ENCODE results near the gene DDX59. TPM values are rescaled to one million over a fixed set of nuclear protein-coding genes. Genes with fewer than 3 reads are reported as not detected.
"Not testable (repeated sequence)": the region's sequence is repeated elsewhere in the genome, so short reads cannot be mapped to it uniquely, and the experiment has no call there.

DDX59 gene
- total RNA-seq, 1 donor from 2014 or later, result 23.9 TPM

- no peak for DNase-seq (ENCODE audit: extremely low spot score, unreplicated experiment)
- Mint-ChIP-seq H3K27ac (ENCODE audit: unreplicated experiment) (no peak overlapping the region), H3K36me3 (ENCODE audit: unreplicated experiment) (no peaks in the 10 kb centered on the region), H3K9me3 (ENCODE audit: unreplicated experiment) (no peaks in the 10 kb centered on the region), H3K4me3 (ENCODE audit: unreplicated experiment) (no peak overlapping the region), H3K4me1 (ENCODE audit: unreplicated experiment) (no peaks in the 10 kb centered on the region), H3K27me3 (ENCODE audit: unreplicated experiment) (no peaks in the 10 kb centered on the region)
- no peak for TF ChIP-seq CTCF (IDR thresholded peaks at IDR 0.05)
Measured at GRCh38 chr1:200634261-200635122, 35.2 kb downstream of the DDX59 start.

DNA sequence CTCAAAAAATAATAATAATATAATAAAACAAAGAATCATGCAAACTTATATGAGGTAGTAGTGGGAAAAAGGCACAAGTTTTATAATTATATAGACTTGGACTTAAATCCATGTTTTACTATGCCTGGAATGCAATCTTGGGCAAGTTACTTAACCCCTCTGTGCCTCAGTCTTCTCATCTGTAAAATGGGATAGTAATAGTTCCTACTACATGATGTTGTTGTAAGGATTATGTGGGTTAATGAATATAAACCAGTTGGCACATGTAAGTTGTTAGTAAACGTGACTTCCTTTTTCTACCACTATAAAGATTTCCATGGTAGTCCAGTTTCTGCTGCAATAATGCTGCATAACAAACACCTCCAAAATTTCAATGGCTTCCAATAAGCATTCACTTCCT is 38.3 kb downstream of the DDX59 start:
- Mint-ChIP-seq H3K4me3 (ENCODE audit: unreplicated experiment) (no peak overlapping the region), H3K27me3 (ENCODE audit: unreplicated experiment) (no peaks in the 10 kb centered on the region), H3K36me3 (ENCODE audit: unreplicated experiment) (no peaks in the 10 kb centered on the region), H3K9me3 (ENCODE audit: unreplicated experiment) (no peaks in the 10 kb centered on the region), H3K4me1 (ENCODE audit: unreplicated experiment) (no peaks in the 10 kb centered on the region), H3K27ac (ENCODE audit: unreplicated experiment) (no peak overlapping the region)
- no peak for DNase-seq (ENCODE audit: extremely low spot score, unreplicated experiment)
- TF ChIP-seq CTCF (IDR thresholded peaks at IDR 0.05), result no peak

GRCh38 chr1:200630515-200630899 is 39.2 kb downstream of the DDX59 start:
- H3K27me3 Mint-ChIP-seq (ENCODE audit: unreplicated experiment); H3K36me3 Mint-ChIP-seq (ENCODE audit: unreplicated experiment); H3K4me3 Mint-ChIP-seq (ENCODE audit: unreplicated experiment); H3K27ac Mint-ChIP-seq (ENCODE audit: unreplicated experiment); H3K9me3 Mint-ChIP-seq (ENCODE audit: unreplicated experiment); H3K4me1 Mint-ChIP-seq (ENCODE audit: unreplicated experiment); DNase-seq (ENCODE audit: extremely low spot score, unreplicated experiment): not testable (repeated sequence)

- no peak overlapping the region for H3K27ac Mint-ChIP-seq (ENCODE audit: unreplicated experiment)
- peaks cover 9% of the 10 kb centered on the region for H3K4me1 Mint-ChIP-seq (ENCODE audit: unreplicated experiment)
- no peak for DNase-seq (ENCODE audit: extremely low spot score, unreplicated experiment)
- TF ChIP-seq CTCF (IDR thresholded peaks at IDR 0.05), result no peak
- no peak overlapping the region for H3K4me3 Mint-ChIP-seq (ENCODE audit: unreplicated experiment)
- H3K36me3 Mint-ChIP-seq (ENCODE audit: unreplicated experiment), result no peaks in the 10 kb centered on the region
- H3K27me3 Mint-ChIP-seq (ENCODE audit: unreplicated experiment), result no peaks in the 10 kb centered on the region
- H3K9me3 Mint-ChIP-seq (ENCODE audit: unreplicated experiment), result no peaks in the 10 kb centered on the region
Measured at GRCh38 chr1:200629876-200630514, 39.7 kb downstream of the DDX59 start.

DNA sequence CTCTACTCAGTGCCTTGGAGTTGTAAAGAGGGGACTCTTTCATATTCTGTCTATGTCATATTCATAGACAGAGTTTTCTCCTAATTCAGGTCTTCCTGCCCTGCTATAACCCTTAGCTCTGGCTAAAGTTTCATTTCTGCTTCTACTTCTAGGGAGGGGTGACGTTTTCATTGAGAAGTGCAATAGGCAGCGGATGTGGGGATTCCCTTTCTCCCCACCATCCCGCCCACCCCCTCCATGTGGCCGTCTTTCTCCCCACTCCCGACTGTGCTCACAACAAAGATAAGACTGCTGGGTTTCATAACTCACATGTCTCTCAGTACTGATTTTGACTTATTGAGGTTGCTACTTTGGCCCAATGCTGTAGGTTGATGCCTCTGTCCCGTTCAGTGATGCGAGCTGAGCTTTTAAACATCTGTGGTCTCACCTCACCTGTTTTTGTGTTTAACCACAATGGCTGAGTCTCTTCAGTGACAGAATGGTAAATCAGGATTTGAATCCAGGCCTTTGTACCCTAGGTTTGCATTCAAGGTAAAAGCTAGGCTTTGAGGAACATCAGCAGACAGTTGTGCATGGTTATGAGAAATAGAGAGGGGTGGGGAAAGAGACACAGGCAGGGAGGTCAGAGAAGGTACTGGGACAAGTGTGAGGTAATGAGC is 41.4 kb downstream of the DDX59 start:
- no peak overlapping the region for H3K27ac Mint-ChIP-seq (ENCODE audit: unreplicated experiment)
- no peak for TF ChIP-seq CTCF (IDR thresholded peaks at IDR 0.05)
- H3K27me3 Mint-ChIP-seq (ENCODE audit: unreplicated experiment), result no peaks in the 10 kb centered on the region
- peaks cover 14% of the 10 kb centered on the region for H3K4me1 Mint-ChIP-seq (ENCODE audit: unreplicated experiment)
- H3K4me3 Mint-ChIP-seq (ENCODE audit: unreplicated experiment), result no peak overlapping the region
- H3K36me3 Mint-ChIP-seq (ENCODE audit: unreplicated experiment), result no peaks in the 10 kb centered on the region
- no peaks in the 10 kb centered on the region for H3K9me3 Mint-ChIP-seq (ENCODE audit: unreplicated experiment)
- DNase-seq (ENCODE audit: extremely low spot score, unreplicated experiment), result no peak
